ENCODE data around the gene FADS1.

DNA sequence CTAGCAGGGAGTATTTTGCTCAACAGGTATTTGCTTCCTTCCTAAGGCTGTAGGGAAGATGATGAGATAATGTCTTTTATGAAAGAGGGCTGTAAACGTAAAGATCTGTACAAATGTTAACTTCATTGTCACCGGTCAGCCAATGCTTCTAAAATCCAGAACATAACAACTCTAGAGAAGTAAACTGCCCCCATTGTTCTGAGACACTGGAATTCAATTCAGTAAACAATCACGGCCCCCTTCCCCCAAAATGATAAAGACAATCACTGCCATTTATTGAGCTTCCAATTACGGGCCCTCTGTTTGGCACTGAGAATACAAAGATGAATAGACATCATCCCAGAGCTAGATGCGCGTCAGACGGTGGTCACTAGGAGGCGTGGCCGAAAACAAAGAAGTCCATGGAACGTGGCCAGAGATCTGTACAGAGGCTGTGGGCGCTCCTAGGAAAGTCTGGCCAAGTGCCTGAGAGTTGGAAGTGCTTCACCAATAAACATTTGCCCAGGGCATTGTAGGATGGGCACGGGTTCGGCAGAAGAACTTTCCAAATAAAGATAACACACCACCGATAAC is 25.0 kb downstream of the FADS1 start:
- TF ChIP-seq CTCF (conservative IDR thresholded peaks at IDR 0.05; ENCODE audit: low read depth in 2 of 2) (peak in 1 of 2 experiments; percentile 8; a peak in 1 of 4 replicates), POLR2AphosphoS5 (IDR thresholded peaks at IDR 0.05; ENCODE audit: low read depth) (no peak), CREB1 (CRISPR knock-in tag; IDR thresholded peaks at IDR 0.05; ENCODE audit: low read depth) (peak; percentile 65), ETS1 (IDR thresholded peaks at IDR 0.05) (no peak), EZH2 (IDR thresholded peaks at IDR 0.05; ENCODE audit: low read depth, unreplicated experiment) (no peak), EZH2phosphoT487 (IDR thresholded peaks at IDR 0.05; ENCODE audit: unreplicated experiment) (no peak), JUNB (IDR thresholded peaks at IDR 0.05; ENCODE audit: unreplicated experiment) (no peak), ZNF331 (CRISPR knock-in tag; IDR thresholded peaks at IDR 0.05; ENCODE audit: low read depth) (no peak), NANOG (IDR thresholded peaks at IDR 0.05; ENCODE audit: borderline replicate concordance) (no peak), ZNF114 (CRISPR knock-in tag; IDR thresholded peaks at IDR 0.05) (no peak), ZNF462 (CRISPR knock-in tag; IDR thresholded peaks at IDR 0.05) (no peak)
- TF ChIP-seq, protein P1, sequence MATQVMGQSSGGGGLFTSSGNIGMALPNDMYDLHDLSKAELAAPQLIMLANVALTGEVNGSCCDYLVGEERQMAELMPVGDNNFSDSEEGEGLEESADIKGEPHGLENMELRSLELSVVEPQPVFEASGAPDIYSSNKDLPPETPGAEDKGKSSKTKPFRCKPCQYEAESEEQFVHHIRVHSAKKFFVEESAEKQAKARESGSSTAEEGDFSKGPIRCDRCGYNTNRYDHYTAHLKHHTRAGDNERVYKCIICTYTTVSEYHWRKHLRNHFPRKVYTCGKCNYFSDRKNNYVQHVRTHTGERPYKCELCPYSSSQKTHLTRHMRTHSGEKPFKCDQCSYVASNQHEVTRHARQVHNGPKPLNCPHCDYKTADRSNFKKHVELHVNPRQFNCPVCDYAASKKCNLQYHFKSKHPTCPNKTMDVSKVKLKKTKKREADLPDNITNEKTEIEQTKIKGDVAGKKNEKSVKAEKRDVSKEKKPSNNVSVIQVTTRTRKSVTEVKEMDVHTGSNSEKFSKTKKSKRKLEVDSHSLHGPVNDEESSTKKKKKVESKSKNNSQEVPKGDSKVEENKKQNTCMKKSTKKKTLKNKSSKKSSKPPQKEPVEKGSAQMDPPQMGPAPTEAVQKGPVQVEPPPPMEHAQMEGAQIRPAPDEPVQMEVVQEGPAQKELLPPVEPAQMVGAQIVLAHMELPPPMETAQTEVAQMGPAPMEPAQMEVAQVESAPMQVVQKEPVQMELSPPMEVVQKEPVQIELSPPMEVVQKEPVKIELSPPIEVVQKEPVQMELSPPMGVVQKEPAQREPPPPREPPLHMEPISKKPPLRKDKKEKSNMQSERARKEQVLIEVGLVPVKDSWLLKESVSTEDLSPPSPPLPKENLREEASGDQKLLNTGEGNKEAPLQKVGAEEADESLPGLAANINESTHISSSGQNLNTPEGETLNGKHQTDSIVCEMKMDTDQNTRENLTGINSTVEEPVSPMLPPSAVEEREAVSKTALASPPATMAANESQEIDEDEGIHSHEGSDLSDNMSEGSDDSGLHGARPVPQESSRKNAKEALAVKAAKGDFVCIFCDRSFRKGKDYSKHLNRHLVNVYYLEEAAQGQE (IDR thresholded peaks at IDR 0.05; ENCODE audit: unreplicated experiment), result no peak
